Measurements from ENCODE around the gene FPR1. TPM values are rescaled to one million over a fixed set of nuclear protein-coding genes. Genes with fewer than 3 reads are reported as not detected.

Gene FPR1
- polyA plus RNA-seq, 3 donors, result 372 to 1,265 (median 991) TPM

GRCh38 chr19:51755571-51755970 is 3.9 kb upstream of the FPR1 start:
- intact Hi-C loops (cut with micrococcal nuclease), result no loop called here
- WGBS (ENCODE audit: insufficient coverage), result no CpG with 5 or more reads among the region's 7 CpGs
- peaks cover 7 to 16% of the 10 kb centered on the region in 2 donors for H3K36me3 Mint-ChIP-seq
- H3K4me3 Mint-ChIP-seq, result no peak overlapping the region
- H3K9me3 Mint-ChIP-seq, result peaks cover 0 to 4% (median 0%) of the 10 kb centered on the region in 7 donors
- H3K79me2 ChIP-seq (ENCODE audit: insufficient read depth, low read length), result peaks cover 44% of the 10 kb centered on the region
- no peak overlapping the region for H3K9ac ChIP-seq (ENCODE audit: insufficient read depth, low read length, poor library complexity, severe bottlenecking)
- H3K4me1 Mint-ChIP-seq, result peaks cover 71% of the 10 kb centered on the region
- H3K4me2 ChIP-seq (replicated peaks; ENCODE audit: extremely low read depth, low read length, poor library complexity, severe bottlenecking), result no peak overlapping the region
- TF ChIP-seq CTCF (IDR thresholded peaks at IDR 0.05), result no peak
- peak overlapping the region; percentile 97 to 100 (median 99) for H3K27ac Mint-ChIP-seq
- no peaks in the 10 kb centered on the region for H3K9me3 ChIP-seq (replicated peaks in 1 of 2; ENCODE audit: control insufficient read depth in 1 of 2, insufficient read depth in 1 of 2, low read length in 2 of 2)
- no peaks in the 10 kb centered on the region for H3K27me3 Mint-ChIP-seq (ENCODE audit: low read depth in 3 of 3)
- no peak for DNase-seq
- peak overlapping the region in 1 of 2 donors; percentile 96 for H3K27ac ChIP-seq (ENCODE audit: low read depth in 1 of 2, low read length in 2 of 2)
- H2AFZ ChIP-seq (ENCODE audit: insufficient read depth, low read depth, low read length, poor library complexity, severe bottlenecking), result no peak overlapping the region
- H3K4me1 ChIP-seq (ENCODE audit: control insufficient read depth in 1 of 2, insufficient read depth in 2 of 2, low read length in 2 of 2), result peaks cover 62 to 67% of the 10 kb centered on the region in 2 donors
- no peaks in the 10 kb centered on the region for H3K27me3 ChIP-seq (ENCODE audit: control insufficient read depth in 2 of 2, insufficient read depth in 2 of 2, low read length in 2 of 2)
- no peaks in the 10 kb centered on the region for H3K36me3 ChIP-seq (replicated peaks in 1 of 2; ENCODE audit: control insufficient read depth in 1 of 2, insufficient read depth in 2 of 2, low read length in 2 of 2)
- peaks cover 2% of the 10 kb centered on the region for H4K20me1 ChIP-seq (ENCODE audit: insufficient read depth, low read length)
- no peak overlapping the region for H3K4me3 ChIP-seq (replicated peaks in 1 of 3; ENCODE audit: low read depth in 2 of 3, low read length in 3 of 3)

GRCh38 chr19:51754770-51755169 is 3.1 kb upstream of the FPR1 start:
- WGBS (ENCODE audit: insufficient coverage), result 93% methylated on average over 2 of the region's 4 CpGs
- Histone ChIP-seq H4K20me1 (ENCODE audit: insufficient read depth, low read length) (peaks cover 9% of the 10 kb centered on the region), H2AFZ (ENCODE audit: insufficient read depth, low read depth, low read length, poor library complexity, severe bottlenecking) (no peak overlapping the region), H3K36me3 (replicated peaks in 1 of 2; ENCODE audit: control insufficient read depth in 1 of 2, insufficient read depth in 2 of 2, low read length in 2 of 2) (no peaks in the 10 kb centered on the region), H3K4me2 (replicated peaks; ENCODE audit: extremely low read depth, low read length, poor library complexity, severe bottlenecking) (peak overlapping the region; percentile 38), H3K79me2 (ENCODE audit: insufficient read depth, low read length) (peaks cover 46% of the 10 kb centered on the region), H3K9me3 (replicated peaks in 1 of 2; ENCODE audit: control insufficient read depth in 1 of 2, insufficient read depth in 1 of 2, low read length in 2 of 2) (no peaks in the 10 kb centered on the region), H3K9ac (ENCODE audit: insufficient read depth, low read length, poor library complexity, severe bottlenecking) (no peak overlapping the region), H3K27me3 (ENCODE audit: control insufficient read depth in 2 of 2, insufficient read depth in 2 of 2, low read length in 2 of 2) (no peaks in the 10 kb centered on the region), H3K4me3 (replicated peaks in 1 of 3; ENCODE audit: low read depth in 2 of 3, low read length in 3 of 3) (peak overlapping the region in 1 of 3 experiments; percentile 52), H3K27ac (ENCODE audit: low read depth in 1 of 2, low read length in 2 of 2) (peak overlapping the region; percentile 92 to 96), H3K4me1 (ENCODE audit: control insufficient read depth in 1 of 2, insufficient read depth in 2 of 2, low read length in 2 of 2) (peaks cover 62 to 67% of the 10 kb centered on the region in 2 donors)
- H3K9me3 Mint-ChIP-seq, result peaks cover 0 to 4% (median 0%) of the 10 kb centered on the region in 7 donors
- H3K27ac Mint-ChIP-seq, result peak overlapping the region; percentile 97 to 100 (median 99)
- TF ChIP-seq CTCF (IDR thresholded peaks at IDR 0.05), result no peak
- intact Hi-C loops (cut with micrococcal nuclease), result no loop called here
- peaks cover 10 to 24% of the 10 kb centered on the region in 2 donors for H3K36me3 Mint-ChIP-seq
- peaks cover 66% of the 10 kb centered on the region for H3K4me1 Mint-ChIP-seq
- peak overlapping the region in 1 of 2 donors; percentile 21 for H3K4me3 Mint-ChIP-seq
- H3K27me3 Mint-ChIP-seq (ENCODE audit: low read depth in 3 of 3), result no peaks in the 10 kb centered on the region
- no peak for DNase-seq
